ENCODE data around the gene SNAI3.

- TF ChIP-seq CTCF (conservative IDR thresholded peaks at IDR 0.05; ENCODE audit: low read depth, low read length) (no peak), RAD21 (IDR thresholded peaks at IDR 0.05; ENCODE audit: low read length) (no peak), POLR2A (IDR thresholded peaks at IDR 0.05; ENCODE audit: low read depth, low read length) (no peak), SMC3 (IDR thresholded peaks at IDR 0.05; ENCODE audit: low read depth, low read length) (no peak), USF2 (IDR thresholded peaks at IDR 0.05; ENCODE audit: low read depth, low read length) (no peak), CEBPB (IDR thresholded peaks at IDR 0.05; ENCODE audit: low read depth, low read length) (no peak), RCOR1 (IDR thresholded peaks at IDR 0.05; ENCODE audit: insufficient replicate concordance, low read length) (no peak)
Measured at GRCh38 chr16:88712362-88712979, 26.2 kb upstream of the SNAI3 start.

Measured in IMR-90 (cell line).